Spleen (tissue), 11 donors: ENCODE measurements around the gene SLC25A38. TPM values are rescaled to one million over a fixed set of nuclear protein-coding genes. Genes with fewer than 3 reads are reported as not detected.

Experiments used
- DNase-seq: peaks from one replicate; pipeline ENCODE4 v3.0.0-alpha.2; 2020
- H3K27ac ChIP-seq, 8 donors: fragments of 200-600 bp; sonication (generic) in 7 of 8; 1 replicate in 4 of 8; 2 replicates in 4 of 8; pipeline versions ENCODE4 v1.5.0 to v1.8.0; 2016 to 2021; ENCODE audit warnings: inconsistent platforms in 4 of 8, mild to moderate bottlenecking in 4 of 8, moderate library complexity in 1 of 8
- H3K27me3 ChIP-seq, 7 donors: fragments of 200-600 bp; sonication (generic) in 6 of 7; replicated peaks in 1 of 7; 1 replicate in 4 of 7; 2 replicates in 3 of 7; pipeline versions ENCODE4 v1.5.0 to v1.8.0; 2016 to 2021; ENCODE audit warnings: inconsistent platforms in 3 of 7, mild to moderate bottlenecking in 1 of 7
- H3K36me3 ChIP-seq, 6 donors: fragments of 200-600 bp; sonication (generic) in 5 of 6; 1 replicate in 4 of 6; 2 replicates in 2 of 6; pipeline versions ENCODE4 v1.5.0 to v1.8.0; 2016 to 2021; ENCODE audit warnings: inconsistent platforms in 2 of 6
- H3K4me1 ChIP-seq, 6 donors: fragments of 200-600 bp; sonication (generic) in 5 of 6; 1 replicate in 3 of 6; 2 replicates in 3 of 6; pipeline versions ENCODE4 v1.5.0 to v1.8.0; 2016 to 2021; ENCODE audit warnings: inconsistent platforms in 3 of 6
- H3K4me3 ChIP-seq, 8 donors: fragments of 200-600 bp; sonication (generic) in 7 of 8; 1 replicate in 4 of 8; 2 replicates in 4 of 8; pipeline versions ENCODE4 v1.5.0 to v1.8.0; 2016 to 2021; ENCODE audit warnings: inconsistent platforms in 4 of 8, mild to moderate bottlenecking in 4 of 8, moderate library complexity in 2 of 8
- H3K9me3 ChIP-seq, 8 donors: fragments of 200-600 bp; sonication (generic) in 7 of 8; 1 replicate in 4 of 8; 2 replicates in 4 of 8; pipeline versions ENCODE4 v1.5.0 to v1.8.0; 2016 to 2021; ENCODE audit warnings: inconsistent platforms in 4 of 8
- CTCF ChIP-seq, 11 experiments: fragments of 200-600 bp in 7 of 11; fragments of 450-650 bp in 4 of 11; sonication (generic) in 4 of 11; IDR thresholded peaks in 8 of 11; conservative IDR thresholded peaks in 3 of 11; 1 replicate in 7 of 11; 2 replicates in 4 of 11; pipeline versions ENCODE4 v1.4.0 to v1.8.0; 2016 to 2021; ENCODE audit warnings: antibody characterized with exemption in 11 of 11, inconsistent platforms in 4 of 11, mild to moderate bottlenecking in 1 of 11
- POLR2A ChIP-seq, 3 donors: fragments of 450-650 bp; IDR thresholded peaks; one replicate each; pipeline ENCODE4 v1.5.1; 2017; ENCODE audit warnings: antibody characterized with exemption in 3 of 3, mild to moderate bottlenecking in 1 of 3
- POLR2AphosphoS5 ChIP-seq, 3 donors: sonication (generic); formaldehyde crosslinking; IDR thresholded peaks; one replicate each; pipeline ENCODE4 v1.5.1; 2017; ENCODE audit warnings: antibody characterized with exemption in 3 of 3
- WGBS, 5 donors: extraction: QIAGEN DNeasy Blood & Tissue Kit in 3 of 5; methylation state at CpG; one replicate each; pipeline versions ENCODE4 v1.1.5 to v1.1.7; 2013 to 2018; 5-methylcytosine and 5-hydroxymethylcytosine counted together
- intact Hi-C: fragments of 100-400 bp; cut with DNase I; formaldehyde crosslinking; loops from one replicate; pipeline ENCODE4 v1.15.0; 2023; ENCODE audit warnings: low total_unique reads
- polyA plus RNA-seq, 3 donors: library from polyadenylated mRNA; stranded (reverse); fragments of 200-250 nt; gene quantifications; one replicate each; pipeline ENCODE4 v1.2.1, GENCODE V29; 2013
- total RNA-seq, 7 donors: library from RNA; depleted of rRNA in 3 of 7; stranded (reverse); fragments of >200 nt in 3 of 7; fragmentation: NEBNext Ultra II Directional in 4 of 7; extraction: Animal tissue kit (Norgen Biotek cat#: 25700) in 4 of 7; gene quantifications; one replicate each; pipeline versions ENCODE4 v1.1.0 to v1.2.1, GENCODE V29; 2016 to 2021
- donor health status: healthy with polysubstance abuse.
- donor health status: DM: no; HTN: no; CAD: no; lungs with moderate emphysema.
- donor health status: DM: no; HTN: no; CAD: no.
- donor health status: Bipolar disorder and iron deficiency.
- donor health status: healthy.
- donor health status: DM: no; HTN: no; CAD: no.
- donor health status: DM: yes; HTN: yes; CAD: no.

SLC25A38 gene
- total and polyA plus RNA-seq, 10 donors, result 23.7 to 38.4 (median 27.1) TPM

GRCh38 chr3:39383881-39384664, 903 bp downstream of the SLC25A38 start:
- H3K27me3 ChIP-seq, result no peaks in the 10 kb centered on the region
- peaks cover 31 to 68% (median 50%) of the 10 kb centered on the region in 6 donors for H3K4me1 ChIP-seq
- intact Hi-C loops, result no loop called here
- TF ChIP-seq POLR2A (IDR thresholded peaks at IDR 0.05) (peak in 2 of 3 donors; percentile 11 to 63), CTCF (IDR thresholded peaks at IDR 0.05 in 8 of 11, conservative IDR thresholded peaks at IDR 0.05 in 3 of 11) (peak in 9 of 11 experiments; percentile 13 to 67 (median 45)), POLR2AphosphoS5 (IDR thresholded peaks at IDR 0.05) (peak; percentile 87 to 94 (median 92))
- H3K27ac ChIP-seq, result peak overlapping the region; percentile 85 to 98 (median 93)
- peak; percentile 98 for DNase-seq
- peak overlapping the region; percentile 71 to 99 (median 92) for H3K4me3 ChIP-seq
- 1% methylated on average over 48 to 66 of the region's 66 CpGs for WGBS, 5 donors
- no peaks in the 10 kb centered on the region for H3K9me3 ChIP-seq
- H3K36me3 ChIP-seq, result peaks cover 0 to under 1% (median 0%) of the 10 kb centered on the region in 6 donors

GRCh38 chr3:39384665-39385000, 1.5 kb downstream of the SLC25A38 start:
- TF ChIP-seq POLR2AphosphoS5 (IDR thresholded peaks at IDR 0.05) (no peak), CTCF (IDR thresholded peaks at IDR 0.05 in 8 of 11, conservative IDR thresholded peaks at IDR 0.05 in 3 of 11) (no peak), POLR2A (IDR thresholded peaks at IDR 0.05) (no peak)
- Histone ChIP-seq H3K27ac (peak overlapping the region in 6 of 8 donors; percentile 90 to 98 (median 93)), H3K27me3 (no peaks in the 10 kb centered on the region), H3K9me3 (no peaks in the 10 kb centered on the region), H3K4me3 (peak overlapping the region; percentile 71 to 99 (median 92)), H3K36me3 (peaks cover 0 to 6% (median 2%) of the 10 kb centered on the region in 6 donors), H3K4me1 (peaks cover 34 to 73% (median 55%) of the 10 kb centered on the region in 6 donors)
- intact Hi-C loops, result no loop called here
- WGBS, 5 donors, result 65 to 80% (median 74%) methylated on average over 14 of the region's 14 CpGs
- no peak for DNase-seq

- no peak for DNase-seq
- Histone ChIP-seq H3K27ac (no peak overlapping the region), H3K4me3 (peak overlapping the region in 1 of 8 donors; percentile 99), H3K36me3 (peaks cover 0 to 15% (median 9%) of the 10 kb centered on the region in 6 donors), H3K4me1 (peaks cover 34 to 83% (median 61%) of the 10 kb centered on the region in 6 donors), H3K27me3 (no peaks in the 10 kb centered on the region), H3K9me3 (no peaks in the 10 kb centered on the region)
- TF ChIP-seq CTCF (IDR thresholded peaks at IDR 0.05 in 8 of 11, conservative IDR thresholded peaks at IDR 0.05 in 3 of 11) (no peak), POLR2AphosphoS5 (IDR thresholded peaks at IDR 0.05) (no peak), POLR2A (IDR thresholded peaks at IDR 0.05) (no peak)
- intact Hi-C loops, result no loop called here
- WGBS, 5 donors, result 66 to 78% (median 75%) methylated on average over 9 of the region's 9 CpGs
These were observed 2.4 kb downstream of the SLC25A38 start for GRCh38 chr3:39385456-39386090.

GRCh38 chr3:39386318-39386717, 3.1 kb downstream of the SLC25A38 start:
- H3K4me3 ChIP-seq, result no peak overlapping the region
- H3K27me3 ChIP-seq, result no peaks in the 10 kb centered on the region
- no peak for DNase-seq
- intact Hi-C loops, result no loop called here
- 57 to 75% (median 71%) methylated on average over 5 of the region's 5 CpGs for WGBS, 5 donors
- H3K4me1 ChIP-seq, result peaks cover 34 to 90% (median 62%) of the 10 kb centered on the region in 6 donors
- no peaks in the 10 kb centered on the region for H3K9me3 ChIP-seq
- no peak overlapping the region for H3K27ac ChIP-seq
- TF ChIP-seq CTCF (IDR thresholded peaks at IDR 0.05 in 8 of 11, conservative IDR thresholded peaks at IDR 0.05 in 3 of 11) (no peak), POLR2AphosphoS5 (IDR thresholded peaks at IDR 0.05) (no peak), POLR2A (IDR thresholded peaks at IDR 0.05) (no peak)
- H3K36me3 ChIP-seq, result peaks cover 0 to 23% (median 16%) of the 10 kb centered on the region in 6 donors
